ENCODE measurements around the gene PSG4. TPM values are rescaled to one million over a fixed set of nuclear protein-coding genes. Genes with fewer than 3 reads are reported as not detected.
"Not testable (repeated sequence)": the region's sequence is repeated elsewhere in the genome, so short reads cannot be mapped to it uniquely, and the experiment has no call there.

PSG4 gene
- total RNA-seq, 2 donors from 2014 or later, result not detected

DNA sequence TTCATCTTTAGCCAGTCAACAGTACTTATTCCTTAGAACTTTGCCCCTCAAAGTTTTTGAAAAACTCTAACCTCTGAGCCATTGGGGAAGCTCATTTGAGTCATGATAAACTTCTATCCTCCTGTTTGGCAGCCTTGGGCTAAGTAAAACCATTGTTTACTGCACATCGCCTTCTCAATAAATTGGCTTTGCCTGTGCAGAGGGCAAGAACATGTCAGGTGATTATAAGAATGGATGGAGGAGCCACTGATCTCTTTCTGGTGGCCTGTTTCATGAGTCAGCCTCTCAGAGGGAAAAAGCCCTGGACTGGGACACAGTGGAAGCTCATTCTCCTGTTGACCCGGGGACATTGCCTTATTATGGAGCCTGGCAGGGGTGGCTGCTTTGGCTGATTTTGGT is 19.4 kb upstream of the PSG4 start:
- H3K4me3 ChIP-seq, result no peak overlapping the region
- H3K4me1 ChIP-seq, result no peaks in the 10 kb centered on the region
- no peak for DNase-seq (ENCODE audit: low spot score)
- H3K27me3 ChIP-seq, result no peaks in the 10 kb centered on the region
- H3K9me3 ChIP-seq, result peaks cover 0 to 23% of the 10 kb centered on the region in 2 donors
- no peaks in the 10 kb centered on the region for H3K36me3 ChIP-seq
- TF ChIP-seq, protein P1, sequence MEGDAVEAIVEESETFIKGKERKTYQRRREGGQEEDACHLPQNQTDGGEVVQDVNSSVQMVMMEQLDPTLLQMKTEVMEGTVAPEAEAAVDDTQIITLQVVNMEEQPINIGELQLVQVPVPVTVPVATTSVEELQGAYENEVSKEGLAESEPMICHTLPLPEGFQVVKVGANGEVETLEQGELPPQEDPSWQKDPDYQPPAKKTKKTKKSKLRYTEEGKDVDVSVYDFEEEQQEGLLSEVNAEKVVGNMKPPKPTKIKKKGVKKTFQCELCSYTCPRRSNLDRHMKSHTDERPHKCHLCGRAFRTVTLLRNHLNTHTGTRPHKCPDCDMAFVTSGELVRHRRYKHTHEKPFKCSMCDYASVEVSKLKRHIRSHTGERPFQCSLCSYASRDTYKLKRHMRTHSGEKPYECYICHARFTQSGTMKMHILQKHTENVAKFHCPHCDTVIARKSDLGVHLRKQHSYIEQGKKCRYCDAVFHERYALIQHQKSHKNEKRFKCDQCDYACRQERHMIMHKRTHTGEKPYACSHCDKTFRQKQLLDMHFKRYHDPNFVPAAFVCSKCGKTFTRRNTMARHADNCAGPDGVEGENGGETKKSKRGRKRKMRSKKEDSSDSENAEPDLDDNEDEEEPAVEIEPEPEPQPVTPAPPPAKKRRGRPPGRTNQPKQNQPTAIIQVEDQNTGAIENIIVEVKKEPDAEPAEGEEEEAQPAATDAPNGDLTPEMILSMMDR (IDR thresholded peaks at IDR 0.05), result no peak
- no peak overlapping the region for H3K27ac ChIP-seq

DNA sequence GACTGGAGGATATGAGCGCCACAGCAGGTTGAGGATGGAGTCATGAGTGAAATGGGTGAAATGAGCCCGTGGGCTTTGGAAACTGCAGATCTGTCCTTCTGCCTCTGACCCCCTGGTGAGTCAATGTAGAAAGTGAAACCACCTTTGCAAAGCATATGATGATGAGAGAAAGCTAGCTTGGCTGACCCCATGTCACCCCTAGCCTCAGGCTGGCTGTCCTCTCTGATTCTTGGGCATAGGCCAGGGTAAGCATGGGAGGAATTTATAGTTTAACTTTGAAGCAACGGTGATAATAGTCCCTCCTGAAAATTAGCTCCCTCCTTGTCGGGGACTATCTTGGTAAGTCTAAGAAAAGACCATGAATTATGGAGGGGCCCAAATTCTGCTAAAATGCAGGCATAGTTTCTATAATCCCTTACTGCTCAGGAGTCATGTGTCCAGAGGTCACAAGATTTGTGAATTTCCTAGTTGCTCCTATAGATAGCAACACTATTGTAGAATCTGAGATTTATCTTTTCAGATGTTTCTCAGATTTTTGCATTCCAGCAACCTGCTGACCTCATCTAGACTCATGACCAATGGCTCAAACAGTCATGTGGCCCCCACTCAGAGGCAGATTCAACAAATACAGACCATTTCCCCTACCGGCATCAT is 18.9 kb upstream of the PSG4 start:
- H3K36me3 ChIP-seq; H3K27ac ChIP-seq; H3K4me3 ChIP-seq; H3K4me1 ChIP-seq; DNase-seq (ENCODE audit: low spot score); H3K27me3 ChIP-seq: not testable (repeated sequence)
- peaks cover 0 to 18% of the 10 kb centered on the region in 2 donors for H3K9me3 ChIP-seq

DNA sequence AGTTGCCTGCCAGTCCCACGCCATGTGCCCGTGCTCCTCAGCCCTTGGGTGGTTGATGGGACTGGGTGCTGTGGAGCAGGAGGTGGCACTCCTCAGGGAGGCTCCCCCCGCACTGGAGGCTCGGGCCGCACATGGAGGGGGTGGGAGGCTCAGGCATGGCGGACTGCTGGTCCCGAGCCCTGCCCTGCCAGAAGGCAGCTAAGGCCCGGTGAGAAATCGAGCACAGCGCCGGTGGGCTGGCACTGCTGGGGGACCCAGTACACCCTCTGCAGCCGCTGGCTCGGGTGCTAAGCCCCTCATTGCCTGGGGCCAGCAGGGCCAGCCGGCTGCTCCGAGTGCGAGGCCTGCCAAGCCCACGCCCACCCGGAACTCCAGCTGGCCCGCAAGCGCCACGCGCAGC is 16.5 kb upstream of the PSG4 start:
- H3K27me3 ChIP-seq; H3K36me3 ChIP-seq; H3K9me3 ChIP-seq; DNase-seq (ENCODE audit: low spot score); H3K4me1 ChIP-seq; H3K4me3 ChIP-seq; H3K27ac ChIP-seq: not testable (repeated sequence)

DNA sequence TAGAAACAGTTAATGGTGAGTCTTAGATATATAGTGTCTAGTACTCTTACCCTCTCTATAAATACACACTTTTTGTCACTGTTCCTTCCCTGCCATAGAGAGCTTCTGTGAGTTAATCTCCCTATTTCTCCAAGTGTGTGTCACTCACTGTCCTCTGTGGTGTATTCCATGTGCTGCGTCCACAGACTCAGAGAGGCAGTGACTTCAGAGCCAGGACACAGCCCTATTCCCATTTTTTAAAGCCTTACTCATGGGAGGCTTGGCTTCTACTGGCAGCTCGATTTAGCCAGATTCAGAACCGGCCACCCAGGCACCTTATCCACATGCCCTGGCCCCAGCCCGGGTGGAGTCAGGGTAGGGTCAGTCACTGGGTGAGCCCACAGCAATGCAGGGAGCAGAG is 13.7 kb upstream of the PSG4 start:
- not testable (repeated sequence) for H3K4me3 ChIP-seq; H3K27me3 ChIP-seq; H3K4me1 ChIP-seq; H3K36me3 ChIP-seq; H3K9me3 ChIP-seq; H3K27ac ChIP-seq; DNase-seq (ENCODE audit: low spot score)

DNA sequence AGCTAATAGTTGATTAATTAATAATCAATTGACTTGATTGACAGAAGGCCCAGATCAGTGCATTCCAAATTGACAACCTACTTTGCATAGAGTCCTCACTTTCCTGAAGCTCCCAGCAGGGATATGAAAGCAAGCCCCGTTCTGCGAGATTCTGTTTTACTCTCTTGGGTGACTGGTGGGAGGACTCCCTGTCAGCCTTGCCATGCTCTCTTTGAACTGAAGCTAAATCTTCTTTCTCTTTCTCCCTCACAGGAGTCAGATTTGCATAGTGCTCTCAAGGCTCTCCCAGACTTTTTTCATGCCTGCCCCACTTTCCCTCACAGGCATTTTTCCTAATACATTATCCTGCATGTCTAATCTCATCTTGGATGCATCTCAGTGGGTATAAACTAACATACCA is 10.4 kb upstream of the PSG4 start:
- DNase-seq (ENCODE audit: low spot score); H3K4me3 ChIP-seq; H3K27me3 ChIP-seq; H3K36me3 ChIP-seq; H3K4me1 ChIP-seq; H3K27ac ChIP-seq; H3K9me3 ChIP-seq: not testable (repeated sequence)

DNA sequence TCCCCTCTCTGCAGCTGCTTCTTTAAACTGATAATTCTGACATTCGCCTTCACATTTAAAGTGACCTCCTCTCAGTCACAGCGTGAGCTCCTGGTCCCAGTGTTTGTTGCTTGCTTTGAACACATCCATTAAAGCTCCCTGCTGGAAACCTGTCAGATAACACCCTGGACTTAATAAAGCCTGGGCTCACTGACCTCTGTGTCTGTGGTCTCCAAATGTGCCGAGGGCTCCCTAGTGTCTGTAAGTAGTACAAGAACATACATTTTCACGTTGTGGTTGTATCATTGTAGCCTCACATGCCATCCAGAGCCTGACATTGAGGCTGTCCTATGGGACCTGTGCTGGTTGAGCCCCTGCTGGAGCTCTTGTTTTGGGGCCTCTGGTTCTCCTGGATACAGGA is 2.6 kb upstream of the PSG4 start:
- Histone ChIP-seq H3K27me3 (no peaks in the 10 kb centered on the region), H3K9me3 (no peaks in the 10 kb centered on the region), H3K27ac (no peak overlapping the region), H3K4me1 (no peaks in the 10 kb centered on the region), H3K36me3 (no peaks in the 10 kb centered on the region), H3K4me3 (no peak overlapping the region)
- TF ChIP-seq, protein P1 (IDR thresholded peaks at IDR 0.05), result no peak
- no peak for DNase-seq (ENCODE audit: low spot score)

DNA sequence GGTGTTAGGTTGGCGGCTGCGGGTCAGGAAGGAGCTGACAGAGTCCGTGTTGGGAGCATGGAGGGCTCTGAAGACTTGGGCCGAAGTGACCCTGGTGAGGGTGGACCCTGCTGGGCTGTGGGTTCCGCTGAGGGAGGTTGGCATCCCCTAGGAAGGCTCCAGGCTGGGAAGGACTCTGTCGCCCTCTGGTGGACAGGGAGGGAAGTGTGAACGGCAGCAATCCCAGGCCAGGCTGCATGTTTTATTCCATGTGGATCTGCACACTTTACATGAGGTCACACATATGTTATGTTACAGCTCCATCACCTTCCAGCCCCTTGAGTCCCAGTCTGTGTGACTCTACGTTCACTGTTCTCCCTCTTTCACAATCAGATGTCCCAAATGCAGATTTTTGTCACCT is 1.7 kb upstream of the PSG4 start:
- not testable (repeated sequence) for H3K27ac ChIP-seq; H3K9me3 ChIP-seq; DNase-seq (ENCODE audit: low spot score); H3K4me1 ChIP-seq; H3K36me3 ChIP-seq; H3K27me3 ChIP-seq; H3K4me3 ChIP-seq

DNA sequence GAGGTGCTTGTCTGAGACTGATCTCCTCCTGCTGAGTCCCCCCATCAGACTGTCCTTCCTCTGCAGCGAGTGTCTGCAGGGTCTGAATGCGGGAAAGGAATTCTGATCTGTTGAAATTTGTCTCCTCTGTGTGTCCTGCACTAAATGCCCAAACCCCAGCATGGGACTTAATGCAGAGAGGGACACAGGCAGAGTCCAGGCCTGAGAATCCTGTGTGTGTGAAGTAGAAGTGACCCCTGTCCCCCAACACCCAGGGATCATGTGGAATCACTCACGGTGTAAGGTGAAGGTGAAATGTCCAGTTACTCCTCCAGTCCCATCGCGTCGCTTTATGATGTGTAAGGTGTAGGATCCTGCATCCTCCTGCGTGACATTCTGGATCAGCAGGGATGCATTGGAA is 1.8 kb downstream of the PSG4 start:
- H3K36me3 ChIP-seq, result not testable (repeated sequence)

DNA sequence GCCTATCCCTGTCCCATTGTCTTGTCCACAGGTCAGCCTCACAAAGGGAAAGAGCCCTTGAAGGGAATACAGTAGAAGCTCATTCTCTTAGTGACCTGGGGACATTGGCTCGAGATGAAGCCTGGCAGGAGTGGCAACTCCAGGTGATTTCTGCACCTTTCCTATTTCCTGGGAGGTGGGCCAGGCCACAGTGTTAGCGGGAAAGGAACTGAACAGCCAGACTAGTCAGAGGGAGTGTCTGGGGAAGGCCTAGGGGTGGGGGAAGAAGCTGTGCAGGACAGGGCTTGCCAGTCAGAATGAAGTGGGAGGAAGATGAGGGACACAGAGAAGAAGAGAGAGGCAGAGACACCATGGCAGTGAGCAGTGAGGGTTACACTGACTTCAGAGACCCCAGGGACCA is 3.5 kb downstream of the PSG4 start:
- DNase-seq (ENCODE audit: low spot score); H3K27ac ChIP-seq; H3K4me1 ChIP-seq; H3K36me3 ChIP-seq; H3K27me3 ChIP-seq; H3K4me3 ChIP-seq; H3K9me3 ChIP-seq: not testable (repeated sequence)

More for the DNA sequence above, 1.8 kb downstream of the PSG4 start:
- not testable (repeated sequence) for H3K27me3 ChIP-seq; H3K27ac ChIP-seq; H3K4me1 ChIP-seq; DNase-seq (ENCODE audit: low spot score); H3K9me3 ChIP-seq; H3K4me3 ChIP-seq

DNA sequence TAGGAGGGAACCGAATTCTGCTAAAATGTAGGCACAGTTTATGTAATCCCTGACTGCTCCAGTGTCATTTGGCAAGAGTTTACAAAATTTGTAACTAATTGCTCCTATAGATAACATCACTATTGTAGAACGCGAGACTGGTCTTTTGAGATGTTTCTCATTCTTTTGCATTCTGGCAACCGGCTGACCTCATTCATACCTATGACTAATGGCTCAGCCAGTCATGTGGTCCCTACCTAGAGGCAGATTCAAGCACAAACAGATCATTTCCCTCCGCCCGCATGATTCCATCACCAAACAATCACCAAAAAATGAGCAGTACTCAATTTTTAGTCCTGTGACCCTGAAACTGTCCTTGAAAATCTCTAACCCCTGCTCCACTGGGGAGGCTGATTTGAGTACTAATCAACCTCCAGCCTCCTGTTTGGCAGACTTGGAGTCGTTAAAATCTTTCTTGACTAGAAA is 4.1 kb downstream of the PSG4 start:
- H3K27me3 ChIP-seq; H3K4me3 ChIP-seq; H3K36me3 ChIP-seq; H3K9me3 ChIP-seq; DNase-seq (ENCODE audit: low spot score); H3K27ac ChIP-seq; H3K4me1 ChIP-seq: not testable (repeated sequence)

DNA sequence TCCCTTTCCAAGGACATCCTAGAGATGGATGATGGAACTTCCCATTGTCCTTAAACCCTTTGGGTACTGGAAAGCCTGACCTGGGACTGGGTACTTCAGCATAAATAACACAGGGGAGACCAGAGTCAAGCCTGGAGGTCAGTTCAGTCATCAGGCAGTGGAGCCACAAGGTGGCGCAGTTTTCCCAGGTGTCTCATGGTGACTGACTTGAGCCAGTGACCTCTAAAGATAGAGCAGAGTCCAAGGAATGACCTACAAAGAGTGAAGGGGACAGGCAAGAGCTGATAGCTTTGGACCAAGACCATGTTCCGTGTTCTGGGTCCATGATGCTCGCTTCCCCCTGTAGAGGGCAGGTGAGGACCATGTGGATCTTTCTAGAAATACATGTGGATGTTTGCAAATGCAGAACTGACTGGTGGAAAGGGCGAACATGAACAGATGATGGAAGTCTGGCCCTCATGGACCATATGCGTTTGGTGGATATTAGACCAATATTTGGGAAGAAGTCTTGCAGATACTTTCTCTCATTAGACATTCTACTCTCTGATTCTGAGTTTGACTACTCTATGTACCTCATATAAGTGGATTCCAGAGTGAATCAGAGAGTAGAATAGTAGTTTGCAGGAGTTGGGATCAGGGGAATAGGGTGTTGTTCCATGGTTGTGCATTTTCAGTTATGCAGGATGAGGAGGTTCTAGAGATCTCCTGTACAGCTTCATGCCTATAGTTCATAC is 6.6 kb downstream of the PSG4 start:
- DNase-seq (ENCODE audit: low spot score); H3K9me3 ChIP-seq; H3K36me3 ChIP-seq; H3K4me3 ChIP-seq; H3K4me1 ChIP-seq; H3K27me3 ChIP-seq; H3K27ac ChIP-seq: not testable (repeated sequence)

DNA sequence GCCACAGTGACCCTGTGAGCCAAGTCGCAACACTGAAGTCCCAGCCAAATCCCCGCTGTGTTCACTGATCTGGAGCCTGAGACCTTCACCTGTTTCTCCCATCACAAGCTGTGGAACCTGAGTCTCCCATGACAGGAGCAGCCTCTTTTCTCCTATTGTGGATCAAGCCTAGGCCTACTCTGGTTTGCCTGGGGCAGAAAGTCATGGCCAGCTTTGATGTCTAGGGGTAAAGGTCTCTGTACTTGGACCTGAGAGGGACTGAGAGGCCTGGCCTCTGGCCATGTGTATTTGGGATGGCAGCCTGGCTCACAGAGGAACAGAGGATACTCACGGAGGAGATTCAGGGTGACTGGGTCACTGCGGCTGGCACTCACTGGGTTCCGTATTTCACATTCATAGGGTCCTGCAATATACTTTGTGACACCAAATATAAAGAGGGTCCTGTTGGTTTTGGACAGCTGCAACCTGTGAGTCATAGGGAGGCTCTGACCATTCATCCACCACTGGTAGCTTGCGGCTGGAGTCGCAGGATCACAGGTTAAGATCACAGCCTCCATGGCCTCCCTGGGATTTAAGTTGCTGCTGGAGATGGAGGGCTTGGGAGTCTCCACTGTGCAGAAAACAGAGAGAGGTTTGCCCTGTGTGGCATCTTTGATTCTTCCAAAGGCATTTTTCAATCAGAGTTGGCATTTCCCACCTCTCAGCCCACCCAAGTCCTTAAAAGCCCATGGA is 7.6 kb downstream of the PSG4 start:
- H3K4me3 ChIP-seq; H3K4me1 ChIP-seq; H3K36me3 ChIP-seq; DNase-seq (ENCODE audit: low spot score); H3K27me3 ChIP-seq; H3K27ac ChIP-seq; H3K9me3 ChIP-seq: not testable (repeated sequence)

DNA sequence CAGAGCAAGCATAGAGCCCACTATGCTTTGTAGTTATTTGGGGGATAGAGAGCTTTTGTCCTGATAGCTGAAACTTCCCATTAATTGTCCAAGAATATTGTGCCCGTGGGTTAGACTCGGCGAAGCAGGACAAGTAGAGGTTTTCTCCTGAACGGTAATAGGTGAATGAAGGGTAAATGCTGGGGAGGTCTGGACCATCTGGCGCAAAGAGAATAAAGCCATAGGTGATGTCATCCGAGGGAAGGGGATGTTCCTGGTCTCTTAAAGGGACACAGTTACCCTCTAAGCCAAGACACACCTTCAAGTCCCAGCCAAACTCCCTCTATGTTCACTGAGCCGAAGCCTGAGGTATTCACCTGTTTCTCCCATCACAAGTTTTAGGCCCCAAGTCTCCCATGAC is 11.0 kb downstream of the PSG4 start:
- H3K9me3 ChIP-seq; DNase-seq (ENCODE audit: low spot score); H3K4me3 ChIP-seq: not testable (repeated sequence)

More for the DNA sequence above, 11.0 kb downstream of the PSG4 start:
- H3K27me3 ChIP-seq, H3K27ac ChIP-seq, H3K4me1 ChIP-seq, H3K36me3 ChIP-seq: not testable (repeated sequence)

All from right atrium auricular region (tissue), 2 donors.